Naive thymus-derived CD4-positive, alpha-beta T cell (primary cell): ENCODE results near the gene TMA7B. TPM values are rescaled to one million over a fixed set of nuclear protein-coding genes. Genes with fewer than 3 reads are reported as not detected.
A peak's percentile ranks its signal among the peaks of the same experiment; 100 is the strongest.

ENCODE experiments used
- ATAC-seq: fragments of 150-1000 bp; cut with Tn5 transposase; 2 replicates; pipeline ENCODE4 v1.10.0; 2021; ENCODE audit warnings: mild to moderate bottlenecking, moderate library complexity
- CTCF ChIA-PET: fragments of 350-600 bp; sonication (Branson Sonifier 250); formaldehyde crosslinking; loops from one replicate; lab custom pipeline; 2021; ENCODE audit warnings: antibody characterized with exemption; lab: Charles Lee
- POLR2A ChIA-PET: fragments of 350-600 bp; sonication (Branson Sonifier 250); formaldehyde crosslinking; loops from one replicate; lab custom pipeline; 2021; ENCODE audit warnings: antibody characterized with exemption, inconsistent platforms; lab: Charles Lee
- DNase-seq, 9 donors: peaks; one replicate each; pipeline versions ENCODE4 v3.0.0 to v3.0.0-alpha.2; 2020 to 2022; ENCODE audit warnings: mixed read lengths in 1 of 9
- H3K27ac ChIP-seq: one replicate; pipeline ENCODE4 v1.7.0; 2013; ENCODE audit warnings: mild to moderate bottlenecking, low read depth, low read length, moderate library complexity
- H3K27me3 ChIP-seq, 2 donors: one replicate each; pipeline ENCODE4 v1.7.0; 2013; ENCODE audit warnings: low read length in 2 of 2, mild to moderate bottlenecking in 2 of 2, moderate library complexity in 2 of 2; ENCODE audit not compliant: control insufficient read depth in 2 of 2, insufficient read depth in 2 of 2
- H3K36me3 ChIP-seq, 3 experiments: 1 replicate in 2 of 3; 2 replicates in 1 of 3; pipeline ENCODE4 v1.7.0; 2013; ENCODE audit warnings: low read length in 3 of 3, mild to moderate bottlenecking in 3 of 3, moderate library complexity in 1 of 3; ENCODE audit not compliant: insufficient read depth in 3 of 3, control insufficient read depth in 2 of 3
- H3K4me1 ChIP-seq, 2 donors: one replicate each; pipeline ENCODE4 v1.7.0; 2013; ENCODE audit warnings: low read length in 2 of 2, mild to moderate bottlenecking in 2 of 2, moderate library complexity in 1 of 2; ENCODE audit not compliant: control insufficient read depth in 2 of 2, insufficient read depth in 2 of 2
- H3K4me3 ChIP-seq: 2 replicates; pipeline ENCODE4 v1.7.0; 2013; ENCODE audit warnings: mild to moderate bottlenecking, low read length
- H3K9me3 ChIP-seq, 3 experiments: 1 replicate in 2 of 3; 2 replicates in 1 of 3; pipeline ENCODE4 v1.7.0; 2013; ENCODE audit warnings: low read length in 3 of 3; ENCODE audit not compliant: control insufficient read depth in 2 of 3
- H3K27ac Mint-ChIP-seq, 9 donors: one replicate each; pipeline ENCODE4 v1.8.0; 2020 to 2022; ENCODE audit warnings: mixed read lengths in 9 of 9, mild to moderate bottlenecking in 8 of 9, moderate library complexity in 5 of 9, inconsistent platforms in 2 of 9
- H3K27me3 Mint-ChIP-seq, 5 donors: one replicate each; pipeline ENCODE4 v1.8.0; 2021 to 2022; ENCODE audit warnings: mixed read lengths in 5 of 5, mild to moderate bottlenecking in 1 of 5
- H3K36me3 Mint-ChIP-seq, 5 donors: one replicate each; pipeline ENCODE4 v1.8.0; 2020 to 2022; ENCODE audit warnings: mixed read lengths in 5 of 5, mild to moderate bottlenecking in 3 of 5, inconsistent platforms in 1 of 5
- H3K4me1 Mint-ChIP-seq, 7 donors: one replicate each; pipeline ENCODE4 v1.8.0; 2020 to 2022; ENCODE audit warnings: mixed read lengths in 7 of 7, mild to moderate bottlenecking in 3 of 7, inconsistent platforms in 1 of 7
- H3K4me3 Mint-ChIP-seq, 10 donors: one replicate each; pipeline ENCODE4 v1.8.0; 2020 to 2022; ENCODE audit warnings: mild to moderate bottlenecking in 10 of 10, mixed read lengths in 10 of 10, moderate library complexity in 6 of 10, inconsistent platforms in 2 of 10
- H3K9me3 Mint-ChIP-seq, 11 donors: one replicate each; pipeline ENCODE4 v1.8.0; 2020 to 2022; ENCODE audit warnings: mixed read lengths in 11 of 11, mild to moderate bottlenecking in 4 of 11, inconsistent platforms in 1 of 11, moderate library complexity in 1 of 11
- intact Hi-C, 2 donors: fragments of 100-400 bp; cut with micrococcal nuclease; formaldehyde crosslinking; loops; one replicate each; pipeline ENCODE4 v1.15.1; 2023
- polyA plus RNA-seq, 2 donors: library from polyadenylated mRNA; unstranded; fragments of 300-500 nt; fragmentation: Illumina TruSeq; gene quantifications; one replicate each; pipeline ENCODE4 v1.2.3, GENCODE V29; 2021
- total RNA-seq, 6 experiments: library from RNA in 5 of 6; stranded (reverse) in 5 of 6; gene quantifications; 1 replicate in 5 of 6; 2 replicates in 1 of 6; pipeline ENCODE4 v1.2.3 and lab custom pipeline; 2021 to 2026

Gene TMA7B
- total and polyA plus RNA-seq, 7 experiments from 2014 or later, result 2.6 to 12.8 (median 9.2) TPM

DNA sequence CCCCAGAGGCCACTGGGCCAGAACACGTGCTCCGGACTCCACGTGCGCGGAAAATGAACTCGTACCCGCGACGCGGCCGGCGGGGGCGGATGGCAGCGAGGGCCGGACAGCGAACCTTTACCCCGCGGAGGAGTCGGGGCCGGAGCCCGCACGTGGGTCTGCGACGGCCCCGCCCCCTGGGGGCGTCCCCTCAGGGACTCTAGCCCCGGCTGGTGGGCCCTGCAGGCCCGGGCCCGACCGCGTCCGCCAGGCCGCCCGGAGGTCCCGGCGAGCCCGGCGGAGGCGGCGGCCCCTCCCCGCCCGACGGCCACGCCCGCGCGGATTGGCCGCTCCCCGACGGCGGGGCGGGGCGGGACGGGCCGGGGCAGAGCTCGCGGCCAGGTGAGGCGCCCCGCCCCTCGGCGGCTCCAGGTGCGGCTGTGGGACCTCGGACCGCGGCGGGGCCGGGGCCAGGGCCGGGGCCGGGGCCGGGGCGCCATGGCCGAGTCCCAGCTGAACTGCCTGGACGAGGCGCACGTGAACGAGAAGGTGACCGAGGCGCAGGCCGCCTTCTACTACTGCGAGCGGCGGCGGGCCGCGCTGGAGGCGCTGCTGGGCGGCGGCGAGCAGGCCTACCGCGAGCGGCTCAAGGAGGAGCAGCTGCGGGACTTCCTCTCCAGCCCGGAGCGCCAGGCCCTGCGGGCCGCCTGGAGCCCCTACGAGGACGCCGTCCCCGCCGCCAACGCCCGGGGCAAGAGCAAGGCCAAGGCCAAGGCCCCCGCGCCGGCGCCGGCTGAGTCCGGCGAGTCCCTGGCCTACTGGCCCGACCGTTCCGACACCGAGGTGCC, 34.6 kb downstream of the TMA7B start, which contains the start of gene FAM83F:
FAM83F (plus strand) TSS at position 389 of the 827 bp plus-strand sequence; CDS start at position 478, 89 bp downstream.
- Mint-ChIP-seq H3K4me3 (peak within 1 kb of the TSS; percentile 47 to 85 (median 80)), H3K36me3 (no peaks in the 10 kb centered on the region), H3K27me3 (peaks cover 0 to 61% (median 17%) of the 10 kb centered on the region in 5 donors), H3K4me1 (peaks cover 0 to 15% (median 9%) of the 10 kb centered on the region in 7 donors), H3K9me3 (peaks cover 0 to under 1% (median 0%) of the 10 kb centered on the region in 11 donors), H3K27ac (peak within 1 kb of the TSS in 8 of 9 donors; percentile 61 to 93 (median 86))
- peak within 1 kb of the TSS; percentile 56 for H3K27ac ChIP-seq
- POLR2A ChIA-PET, result interaction anchor here (0.5 to 2.1 kb wide), 9 partner anchors 11 to 328 kb away, joined by 3 to 8 read pairs (median 4); no protein-coding TSS in a partner anchor
- peak within 1 kb of the TSS; percentile 33 for H3K4me3 ChIP-seq
- H3K36me3 ChIP-seq, result no peaks in the 10 kb centered on the region
- ATAC-seq, result peak; percentile 58
- peaks cover 0 to 6% of the 10 kb centered on the region in 2 donors for H3K27me3 ChIP-seq
- peak in 4 of 9 donors; percentile 26 to 55 (median 39) for DNase-seq
- no peaks in the 10 kb centered on the region for H3K9me3 ChIP-seq
- CTCF ChIA-PET, result interaction anchor here (1.1 to 1.2 kb wide), 2 partner anchors 30 to 123 kb away, joined by 3 to 5 read pairs; no protein-coding TSS in a partner anchor
- intact Hi-C loops, result no loop called here
- H3K4me1 ChIP-seq, result peaks cover 0 to 6% of the 10 kb centered on the region in 2 donors

DNA sequence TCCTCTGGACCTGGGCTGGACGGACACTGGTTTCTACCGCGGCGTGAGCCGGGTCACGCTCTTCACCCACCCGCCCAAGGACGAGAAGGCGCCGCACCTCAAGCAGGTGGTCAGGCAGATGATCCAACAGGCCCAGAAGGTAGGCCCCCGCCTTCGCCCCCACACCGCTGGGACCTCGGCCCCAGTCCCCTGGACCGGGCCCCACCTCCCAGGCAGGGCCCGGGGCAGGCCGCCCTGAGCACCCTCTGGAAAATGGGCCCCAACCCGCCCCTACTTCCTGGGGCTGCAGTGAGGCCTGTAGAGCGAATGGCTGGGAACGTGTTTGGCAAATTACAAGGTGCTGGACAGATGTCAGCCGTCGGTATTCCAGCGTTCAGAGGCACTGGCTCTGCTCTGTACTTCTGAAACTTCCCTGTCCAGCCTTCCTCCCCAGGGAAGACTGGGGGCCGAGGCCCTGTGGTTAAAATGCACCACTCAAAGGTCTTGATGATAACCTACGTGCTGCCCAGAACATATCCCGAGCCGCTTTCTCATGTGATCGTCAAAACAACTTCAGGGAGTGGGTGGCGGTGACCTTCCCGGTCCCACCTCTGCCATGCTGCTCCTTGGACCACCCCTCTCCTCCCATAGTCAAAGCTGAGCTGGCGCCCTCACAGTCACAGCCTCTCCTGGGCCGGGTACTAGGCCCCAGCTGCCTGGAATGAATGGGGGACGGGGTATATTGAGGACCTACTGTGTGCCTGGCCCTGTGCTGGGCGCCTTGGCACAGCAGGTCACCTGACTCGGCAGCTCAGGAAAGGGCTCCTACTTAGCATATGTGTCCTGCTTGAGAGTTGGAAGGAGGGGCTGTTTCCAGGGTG, 35.4 kb downstream of the TMA7B start:
- Histone ChIP-seq H3K4me3 (no peak overlapping the region), H3K4me1 (peaks cover 0 to 6% of the 10 kb centered on the region in 2 donors), H3K27ac (no peak overlapping the region), H3K36me3 (no peaks in the 10 kb centered on the region), H3K9me3 (no peaks in the 10 kb centered on the region), H3K27me3 (peaks cover 0 to 6% of the 10 kb centered on the region in 2 donors)
- Mint-ChIP-seq H3K27me3 (peaks cover 0 to 60% (median 17%) of the 10 kb centered on the region in 5 donors), H3K36me3 (no peaks in the 10 kb centered on the region), H3K9me3 (no peaks in the 10 kb centered on the region), H3K4me1 (peaks cover 0 to 15% (median 9%) of the 10 kb centered on the region in 7 donors), H3K4me3 (peak overlapping the region in 9 of 10 donors; percentile 24 to 67 (median 61)), H3K27ac (peak overlapping the region in 4 of 9 donors; percentile 47 to 63 (median 54))
- POLR2A ChIA-PET, result interaction anchor here (0.6 to 1.7 kb wide), 3 partner anchors 10 to 671 kb away, joined by 3 to 4 read pairs (median 4); no protein-coding TSS in a partner anchor
- intact Hi-C loops, result no loop called here
- DNase-seq (no peak), ATAC-seq (no peak)
- CTCF ChIA-PET, result no interaction called here

DNA sequence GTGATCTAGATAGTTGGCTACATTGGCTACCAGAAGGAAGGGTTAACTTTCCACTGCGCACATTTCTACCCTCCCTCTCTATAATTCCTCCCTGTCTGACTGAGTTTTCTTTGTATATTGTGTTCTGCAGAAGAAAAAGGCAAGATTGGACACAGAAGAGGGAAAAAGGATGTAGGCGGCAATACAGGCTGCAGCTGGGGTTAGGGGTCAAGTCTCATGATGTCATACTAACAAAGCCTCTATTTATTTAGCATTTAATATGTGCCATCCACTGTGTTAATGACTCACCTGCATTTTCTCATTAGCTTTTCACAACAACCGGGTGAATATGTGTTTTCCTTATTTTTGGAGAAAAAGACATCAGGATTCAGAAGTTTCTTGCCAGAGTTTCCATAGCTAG, 36.5 kb downstream of the TMA7B start:
- intact Hi-C loops, result no loop called here
- Mint-ChIP-seq H3K27me3 (peaks cover 0 to 57% (median 17%) of the 10 kb centered on the region in 5 donors), H3K4me1 (peaks cover 0 to 15% (median 9%) of the 10 kb centered on the region in 7 donors), H3K4me3 (peak overlapping the region in 5 of 10 donors; percentile 16 to 49 (median 34)), H3K36me3 (no peaks in the 10 kb centered on the region), H3K9me3 (no peaks in the 10 kb centered on the region), H3K27ac (peak overlapping the region in 2 of 9 donors; percentile 25 to 55)
- no peaks in the 10 kb centered on the region for H3K36me3 ChIP-seq
- H3K4me3 ChIP-seq, result no peak overlapping the region
- H3K27me3 ChIP-seq, result peaks cover 0 to 6% of the 10 kb centered on the region in 2 donors
- no peak for ATAC-seq
- POLR2A ChIA-PET, result no interaction called here
- H3K27ac ChIP-seq, result no peak overlapping the region
- H3K9me3 ChIP-seq, result no peaks in the 10 kb centered on the region
- CTCF ChIA-PET, result interaction anchor here (0.6 kb wide), 1 partner anchor 22 kb away, joined by 3 read pairs; no protein-coding TSS in a partner anchor
- no peak for DNase-seq
- H3K4me1 ChIP-seq, result peaks cover 0 to 6% of the 10 kb centered on the region in 2 donors

DNA sequence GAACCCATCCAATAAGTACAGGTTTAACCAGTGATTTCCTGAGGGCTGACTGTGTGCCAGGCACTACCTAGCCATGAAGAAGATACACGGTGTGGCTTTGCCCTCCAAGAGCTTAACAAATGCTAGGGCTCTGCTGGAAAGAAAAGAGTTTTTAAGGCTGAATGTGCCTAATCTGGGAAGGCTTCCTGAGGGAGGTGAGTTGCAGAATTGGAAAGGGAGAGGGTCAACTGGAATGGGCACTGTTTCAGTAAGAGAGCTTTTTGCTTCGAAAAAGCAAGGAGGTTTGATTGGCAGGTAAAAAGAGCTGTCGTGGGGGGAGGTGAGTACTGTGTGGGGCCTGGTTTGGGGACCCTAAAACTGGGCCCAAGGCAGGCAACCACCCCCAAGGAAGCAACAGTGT, 37.2 kb downstream of the TMA7B start:
- ChIA-PET POLR2A (no interaction called here), CTCF (no interaction called here)
- Mint-ChIP-seq H3K27ac (no peak overlapping the region), H3K4me1 (peaks cover 0 to 15% (median 9%) of the 10 kb centered on the region in 7 donors), H3K9me3 (no peaks in the 10 kb centered on the region), H3K27me3 (peaks cover 0 to 53% (median 17%) of the 10 kb centered on the region in 5 donors), H3K4me3 (no peak overlapping the region), H3K36me3 (no peaks in the 10 kb centered on the region)
- Histone ChIP-seq H3K9me3 (no peaks in the 10 kb centered on the region), H3K27ac (no peak overlapping the region), H3K4me3 (no peak overlapping the region), H3K36me3 (no peaks in the 10 kb centered on the region), H3K4me1 (peaks cover 0 to 6% of the 10 kb centered on the region in 2 donors), H3K27me3 (peaks cover 0 to 6% of the 10 kb centered on the region in 2 donors)
- ATAC-seq, result no peak
- intact Hi-C loops, result no loop called here
- DNase-seq, result no peak

DNA sequence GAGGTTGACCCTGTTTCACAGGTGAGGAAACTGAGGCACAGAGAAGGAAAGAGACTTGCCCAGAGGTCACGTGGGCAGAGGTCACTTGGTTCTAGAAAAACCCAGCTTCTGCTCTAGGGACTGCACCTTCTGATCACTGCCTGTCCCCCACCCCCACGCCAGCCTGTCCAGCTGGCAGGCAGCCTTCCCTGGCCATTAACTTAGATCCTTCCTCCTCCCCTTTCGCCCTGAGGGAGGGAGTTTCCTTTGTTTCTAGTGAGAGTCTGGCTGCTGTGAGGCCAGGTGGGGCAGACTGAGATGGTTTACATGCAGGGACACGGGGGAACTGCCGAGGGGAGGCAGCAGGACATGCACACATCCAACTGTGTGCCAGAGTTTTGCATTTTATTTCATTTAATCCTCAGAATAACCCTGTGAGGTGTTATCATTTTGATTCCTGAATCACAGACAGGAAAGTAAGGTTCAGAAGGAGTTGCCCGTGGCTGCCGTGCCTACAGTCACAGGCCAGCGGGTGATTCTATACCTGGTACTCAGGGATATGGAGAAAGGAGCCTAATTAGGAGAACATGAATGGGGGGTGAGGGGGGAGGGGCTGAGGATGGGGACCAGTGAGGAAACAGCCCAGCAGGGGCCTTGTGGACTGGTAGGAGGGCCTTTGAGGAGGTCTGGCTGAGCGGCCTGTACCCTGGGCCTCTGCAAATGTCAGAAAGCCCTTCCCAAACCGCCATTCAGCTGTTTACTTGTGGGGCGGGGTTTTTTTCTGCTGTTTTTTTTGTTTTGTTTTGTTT, 37.9 kb downstream of the TMA7B start:
- Histone ChIP-seq H3K4me1 (peaks cover 0 to 6% of the 10 kb centered on the region in 2 donors), H3K27ac (no peak overlapping the region), H3K4me3 (no peak overlapping the region), H3K27me3 (peaks cover 0 to 6% of the 10 kb centered on the region in 2 donors), H3K9me3 (no peaks in the 10 kb centered on the region), H3K36me3 (no peaks in the 10 kb centered on the region)
- H3K27me3 Mint-ChIP-seq, result peaks cover 0 to 46% (median 17%) of the 10 kb centered on the region in 5 donors
- no peaks in the 10 kb centered on the region for H3K36me3 Mint-ChIP-seq
- ChIA-PET POLR2A (no interaction called here), CTCF (no interaction called here)
- DNase-seq (no peak), ATAC-seq (no peak)
- intact Hi-C loops, result no loop called here
- H3K4me1 Mint-ChIP-seq, result peaks cover 0 to 15% (median 9%) of the 10 kb centered on the region in 7 donors
- H3K27ac Mint-ChIP-seq, result peak overlapping the region in 1 of 9 donors; percentile 8
- no peak overlapping the region for H3K4me3 Mint-ChIP-seq
- H3K9me3 Mint-ChIP-seq, result no peaks in the 10 kb centered on the region
